ENCODE results near the gene GPS2.

GRCh38 chr17:7318121-7318860 lies 3.1 kb upstream of the GPS2 start:
- TF ChIP-seq POLR2A (IDR thresholded peaks at IDR 0.05) (no peak), CTCF (IDR thresholded peaks at IDR 0.05) (no peak)
